Measurements from ENCODE around the gene ITGA6.
A peak's percentile ranks its signal among the peaks of the same experiment; 100 is the strongest.

Gene ITGA6

DNA sequence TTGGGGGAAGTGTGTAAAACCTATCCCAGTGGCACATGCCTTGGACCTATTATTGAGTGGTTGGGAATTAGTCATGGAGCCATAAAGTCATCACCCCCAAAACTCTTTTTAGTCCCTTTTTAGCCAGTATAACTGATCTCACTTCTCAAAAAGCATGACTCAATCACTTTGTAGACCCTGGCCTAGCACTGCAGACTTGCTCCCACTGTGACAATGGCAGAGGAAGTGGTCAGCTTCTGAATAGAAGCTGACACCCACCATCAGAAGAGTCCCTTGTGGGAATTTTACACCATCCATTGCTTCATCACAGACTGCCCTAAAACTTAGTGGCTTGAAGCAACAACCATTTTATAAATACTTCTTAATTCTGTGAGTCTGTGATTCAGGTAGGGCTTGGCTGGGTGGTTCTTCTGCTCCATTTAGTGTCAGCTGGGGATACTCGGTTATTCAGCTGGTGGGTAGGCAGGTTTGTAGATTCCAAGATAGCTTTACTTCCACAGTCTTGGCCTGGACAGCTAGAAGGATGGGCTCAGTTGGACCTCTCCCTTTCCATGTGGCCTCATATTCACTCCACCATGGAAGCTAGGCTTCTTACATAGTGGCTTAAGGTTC lies 10.8 kb upstream of the ITGA6 start:
- no peak for DNase-seq (ENCODE audit: low spot score)

DNA sequence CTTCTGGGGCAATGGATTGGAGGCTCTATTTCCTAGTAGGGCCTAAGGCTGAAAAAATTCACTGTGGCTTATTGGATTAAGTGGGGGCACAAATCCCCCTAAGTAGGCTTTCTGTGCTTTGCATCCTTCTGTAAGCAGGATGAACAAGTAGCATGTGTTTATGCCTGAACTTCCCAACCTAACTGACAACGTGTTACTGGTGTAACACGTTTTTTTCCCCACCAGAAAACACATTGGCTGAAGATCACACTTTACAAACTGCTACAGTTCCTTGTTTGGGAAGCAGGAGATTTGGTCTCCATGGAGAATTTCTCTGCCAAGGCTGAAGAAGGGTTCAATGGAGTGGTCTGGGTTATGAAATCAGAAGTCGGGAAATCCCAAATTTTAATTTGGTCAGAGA lies 7.2 kb upstream of the ITGA6 start:
- DNase-seq (ENCODE audit: low spot score): no peak

DNA sequence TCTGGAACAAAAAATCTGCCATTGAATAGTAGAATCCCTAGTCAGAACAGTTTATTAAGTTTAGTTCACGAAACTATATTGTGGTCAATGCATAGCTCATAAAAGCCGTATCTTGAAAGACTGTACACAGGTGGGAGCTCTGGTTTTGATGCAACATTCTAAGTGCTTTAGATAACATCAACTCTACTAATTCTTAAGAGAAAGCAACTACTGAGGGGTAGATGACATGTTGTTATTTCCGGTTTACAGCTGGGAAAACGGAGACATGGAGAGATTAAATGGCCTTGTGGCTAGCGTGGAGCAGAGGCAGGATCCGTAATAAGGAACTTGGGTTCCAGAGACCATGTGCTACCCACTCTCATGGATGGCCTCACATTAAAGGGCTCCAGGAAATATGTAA lies 4.2 kb upstream of the ITGA6 start:
- DNase-seq (ENCODE audit: low spot score): no peak

DNA sequence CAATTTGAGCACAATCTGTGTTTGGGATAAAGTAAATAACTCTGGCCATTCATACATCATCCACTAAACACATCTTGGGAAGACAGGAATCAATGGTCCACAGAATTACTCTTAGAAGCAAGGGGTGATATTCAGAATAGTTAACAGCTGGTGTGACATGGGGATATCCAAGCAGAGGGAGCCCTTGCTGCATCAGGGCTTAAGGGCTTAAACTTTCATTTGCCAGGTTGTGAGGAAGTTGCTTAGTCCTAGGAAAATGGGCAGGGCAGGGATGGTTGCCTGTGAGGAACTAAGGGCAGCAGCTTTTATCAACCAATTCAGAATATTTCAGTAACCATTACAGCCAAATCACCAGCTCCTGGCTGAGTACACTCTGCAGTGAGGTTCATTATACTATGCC lies 2.0 kb upstream of the ITGA6 start:
- DNase-seq (ENCODE audit: low spot score): no peak

DNA sequence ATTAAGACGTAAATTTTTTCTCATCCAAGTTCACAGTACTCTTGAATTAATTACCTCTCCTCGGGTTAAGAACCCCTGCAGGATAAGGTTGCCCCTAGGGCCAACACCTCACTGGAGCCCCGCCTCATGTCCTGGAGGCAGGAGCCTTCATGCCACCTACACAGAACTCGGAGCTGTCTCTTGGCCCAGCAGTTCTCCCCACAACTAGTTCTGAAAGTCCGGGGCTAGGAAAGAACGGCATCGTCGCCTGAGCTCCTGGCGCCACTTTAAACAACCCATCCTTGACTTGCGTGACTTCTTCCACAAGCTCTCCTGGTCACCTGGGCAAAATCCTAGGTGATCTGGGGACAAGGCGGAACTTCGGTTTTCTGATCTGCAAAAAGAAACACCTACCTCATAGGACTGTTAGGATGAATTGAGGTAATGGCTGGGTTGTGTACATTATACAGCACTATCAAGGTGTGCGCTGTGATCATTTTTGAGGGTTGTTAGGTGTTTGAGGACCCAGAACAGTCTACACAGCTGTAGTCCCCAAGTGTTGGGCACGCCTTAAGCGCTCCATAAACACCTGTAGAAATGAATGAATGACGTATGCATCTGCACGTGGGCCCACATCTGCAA lies 641 bp upstream of the ITGA6 start:
- DNase-seq (ENCODE audit: low spot score): no peak

DNA sequence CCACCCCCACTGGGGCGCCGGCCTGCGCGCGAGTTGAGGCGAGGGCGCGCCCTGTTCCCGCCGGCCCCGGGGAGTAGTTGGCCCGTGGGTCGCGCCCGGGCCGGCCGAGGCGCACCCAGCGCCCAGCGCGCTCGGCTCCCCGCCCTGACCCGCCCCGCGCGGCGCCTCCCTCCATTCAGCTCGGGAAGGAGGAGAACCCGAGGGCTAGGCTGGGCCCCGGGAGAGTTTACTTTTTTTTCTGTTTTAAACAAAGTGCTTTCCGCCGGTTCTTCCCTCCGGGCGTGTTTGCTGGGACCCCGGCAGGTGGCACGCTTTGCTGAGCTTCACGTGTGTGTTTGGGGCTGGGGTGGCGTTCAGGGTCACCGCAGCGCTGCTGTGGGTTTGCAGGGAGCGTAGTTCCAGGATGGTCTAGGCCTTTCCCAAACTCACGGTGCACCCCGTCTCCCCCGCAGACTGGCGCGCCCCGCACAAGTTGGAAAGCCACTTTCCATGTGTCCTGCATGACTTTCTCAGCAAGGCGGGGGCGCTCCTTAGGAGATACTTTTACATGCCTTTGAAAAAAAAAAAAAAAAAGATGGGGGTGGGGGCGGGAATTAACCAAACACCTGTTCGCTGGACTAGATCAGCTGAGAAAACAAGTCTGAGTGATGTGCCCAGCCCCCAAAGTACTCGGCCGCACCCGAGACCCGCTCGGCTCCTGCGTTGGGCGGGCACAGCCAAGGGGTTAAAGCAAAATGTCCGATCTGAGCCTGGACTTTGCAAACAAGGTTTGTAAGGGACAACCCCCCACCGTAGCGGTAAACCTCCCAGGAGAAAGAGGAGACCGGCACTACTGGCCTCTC lies 825 bp downstream of the ITGA6 start:
- DNase-seq (ENCODE audit: low spot score): peak; percentile 53

DNA sequence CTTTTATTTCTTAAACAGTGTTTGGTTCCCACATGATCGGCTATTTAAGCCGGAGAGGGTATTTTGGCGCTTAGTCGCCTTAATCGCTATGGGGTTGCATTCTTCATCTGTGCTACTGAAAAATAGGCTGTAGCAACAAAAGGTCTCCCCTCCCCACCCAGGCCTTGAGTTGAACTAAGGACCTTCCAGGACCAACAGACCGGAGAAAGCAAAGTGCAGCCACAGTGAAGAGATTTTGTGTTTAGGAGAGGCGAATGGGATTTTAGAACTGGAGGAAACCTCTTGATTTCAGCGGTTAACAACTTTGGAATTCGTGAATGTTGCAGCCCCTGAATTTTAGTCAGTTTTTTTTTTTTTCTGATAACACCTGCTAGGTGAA lies 1.4 kb downstream of the ITGA6 start:
- no peak for DNase-seq (ENCODE audit: low spot score)

DNA sequence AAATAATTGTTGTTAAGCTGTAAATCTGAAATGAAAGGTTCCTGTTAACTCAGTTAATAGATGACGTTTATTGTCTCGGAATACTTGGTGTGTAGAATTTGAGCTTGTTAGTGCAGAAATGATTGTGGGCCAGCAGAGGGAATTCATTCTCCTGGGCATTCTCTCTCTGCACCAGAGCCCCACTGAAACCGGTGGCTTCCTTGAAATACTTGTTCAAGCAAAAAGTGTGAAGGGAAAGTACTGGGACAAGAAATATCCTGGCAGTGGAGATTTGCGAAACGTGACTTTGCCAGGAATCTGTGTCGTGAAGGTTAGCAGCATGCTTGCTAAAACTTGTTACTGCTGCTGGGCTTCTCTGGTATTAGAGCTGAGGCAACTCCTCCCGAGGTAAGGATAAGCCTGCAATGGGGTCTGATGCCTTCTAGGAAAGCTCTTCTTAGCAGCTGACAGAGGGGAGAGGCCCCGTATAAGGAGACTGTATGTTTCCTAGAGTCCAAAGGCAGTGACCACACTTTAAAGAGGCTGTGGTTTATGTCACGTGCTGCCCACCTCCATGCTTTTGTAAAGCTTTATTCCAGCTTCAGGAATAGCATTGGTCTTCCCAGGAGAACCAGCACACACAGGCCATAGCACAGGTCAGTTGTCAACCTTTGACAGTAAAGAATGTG lies 2.0 kb downstream of the ITGA6 start:
- DNase-seq (ENCODE audit: low spot score): no peak

DNA sequence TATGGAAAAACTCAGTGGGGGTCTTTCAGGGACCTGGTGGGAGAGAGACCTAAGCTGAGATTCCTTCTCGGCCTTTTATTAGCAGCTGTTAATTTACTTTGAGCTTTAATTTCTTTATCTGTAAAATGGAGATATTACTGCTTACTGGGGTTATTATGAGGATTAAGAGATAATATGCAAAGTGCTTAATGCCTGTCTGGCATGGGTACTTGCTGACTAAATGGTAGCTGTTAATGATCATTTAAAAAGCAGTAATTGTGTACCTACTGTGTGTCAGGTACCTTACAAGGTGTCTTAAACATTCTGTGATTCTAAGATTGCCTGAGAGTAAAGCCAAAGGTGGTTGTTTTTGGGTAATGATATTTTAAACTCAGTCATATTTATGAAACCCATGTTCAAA lies 2.6 kb downstream of the ITGA6 start:
- no peak for DNase-seq (ENCODE audit: low spot score)

DNA sequence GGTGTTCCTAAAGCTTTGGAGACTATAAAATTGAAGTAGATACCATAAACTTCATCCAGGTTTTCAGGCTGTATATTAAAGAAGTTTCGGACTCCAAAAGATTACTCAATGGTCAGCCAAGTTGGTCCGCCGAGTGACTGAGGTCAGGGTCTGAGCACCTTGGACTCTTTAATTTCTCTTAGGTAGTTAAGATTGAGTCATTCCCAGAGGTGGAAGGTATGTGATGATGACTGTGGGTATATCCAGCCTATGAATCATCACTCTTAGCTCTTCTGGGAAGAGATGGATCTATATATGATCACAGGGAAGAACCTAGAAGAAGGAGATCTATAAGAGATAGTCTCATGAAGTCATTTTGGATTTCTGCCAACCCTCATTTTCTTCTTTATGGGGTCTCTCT lies 3.3 kb downstream of the ITGA6 start:
- DNase-seq (ENCODE audit: low spot score): no peak

DNA sequence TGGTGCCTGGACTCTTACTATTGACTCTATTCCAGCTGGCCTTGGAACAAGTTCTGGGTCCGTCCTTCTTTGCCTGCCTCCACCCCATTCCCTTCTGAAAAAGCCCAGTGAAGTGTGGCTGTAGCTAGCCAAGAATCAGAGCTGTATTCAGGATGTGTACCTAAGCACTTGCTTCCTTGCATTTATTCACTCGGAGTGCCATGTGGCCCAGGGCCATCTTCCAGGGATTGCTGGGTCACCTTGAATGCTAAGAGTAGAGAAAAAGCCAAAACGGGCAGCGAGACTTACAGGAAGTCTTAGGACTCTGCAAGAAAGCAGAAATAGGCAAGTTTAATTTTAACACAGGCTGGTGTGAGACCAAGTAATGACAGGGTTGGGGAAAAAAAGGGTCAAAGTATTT lies 4.1 kb downstream of the ITGA6 start:
- no peak for DNase-seq (ENCODE audit: low spot score)

DNA sequence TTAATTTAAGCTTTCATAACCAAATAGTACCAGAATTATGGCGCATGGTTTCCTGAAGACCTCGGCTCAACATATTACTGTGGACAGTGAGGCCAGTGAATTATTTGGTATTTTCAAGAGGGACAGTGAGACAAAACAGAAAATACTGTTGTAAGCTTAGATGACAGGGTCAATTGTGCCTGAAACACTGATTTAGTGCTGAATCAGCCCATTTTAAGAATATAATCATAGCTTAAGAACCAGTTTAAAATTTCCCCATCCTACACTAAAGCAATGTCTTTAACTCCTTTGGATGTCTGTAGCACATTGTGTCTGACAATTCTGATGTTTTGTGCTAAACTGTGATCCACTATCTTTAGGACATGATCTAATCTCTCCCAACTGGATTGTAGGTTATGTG lies 4.6 kb downstream of the ITGA6 start:
- no peak for DNase-seq (ENCODE audit: low spot score)

DNA sequence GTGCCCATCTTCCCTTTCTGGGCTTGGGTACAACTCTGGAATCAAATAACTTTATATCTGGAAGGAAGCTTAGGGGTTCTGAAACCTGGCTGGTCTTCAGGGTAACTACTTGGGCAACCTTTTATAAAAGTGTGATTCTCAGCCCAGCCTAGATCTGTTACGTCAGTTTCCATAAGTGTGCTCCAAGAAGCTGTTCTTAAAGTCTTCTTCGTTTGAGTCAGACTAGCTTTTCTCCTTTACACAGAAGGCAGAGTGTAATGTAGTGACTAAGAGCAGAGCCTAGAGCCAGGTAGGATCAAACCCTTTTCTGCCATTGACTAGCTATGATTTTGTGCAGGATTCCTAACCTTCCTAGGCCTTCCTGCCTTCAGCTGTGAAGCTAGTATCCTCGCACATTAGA lies 5.8 kb downstream of the ITGA6 start:
- DNase-seq (ENCODE audit: low spot score): no peak

DNA sequence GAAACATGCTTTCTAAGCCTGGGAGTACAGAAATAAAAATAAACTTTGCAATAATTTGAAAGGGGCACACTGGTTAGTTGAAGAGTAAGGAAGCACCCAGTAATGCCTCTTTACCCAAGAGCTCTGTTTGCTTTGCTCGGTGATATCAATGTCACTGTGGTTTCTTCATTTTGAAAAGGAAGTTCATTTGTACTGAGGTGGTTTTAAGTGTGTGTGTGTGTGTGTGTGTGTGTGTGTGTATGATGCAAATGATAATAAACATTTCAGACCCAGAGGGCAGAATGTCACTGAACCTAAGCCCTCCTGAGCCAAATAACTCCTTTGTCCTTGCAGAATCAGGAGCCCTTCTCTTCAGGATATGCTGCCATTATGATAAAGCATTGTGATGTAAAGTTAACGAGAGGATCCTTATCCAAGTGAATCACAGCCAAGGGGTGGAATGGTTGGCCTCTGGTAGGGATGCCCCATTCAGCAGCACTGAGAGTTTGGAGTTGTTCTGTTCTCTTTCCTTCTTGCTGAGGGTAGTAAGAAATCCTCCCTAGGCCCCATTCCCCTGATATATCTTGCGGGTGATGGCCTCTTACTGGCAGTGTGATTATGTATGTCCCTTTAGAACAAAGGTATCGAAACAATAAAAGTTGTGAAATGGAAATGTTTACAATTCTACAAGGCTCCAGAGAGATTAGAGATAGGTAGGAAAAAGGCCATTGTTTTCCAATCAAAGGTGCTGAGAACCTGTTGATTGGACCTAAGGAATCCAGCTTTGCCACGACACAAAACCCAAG lies 7.6 kb downstream of the ITGA6 start:
- peak; percentile 34 for DNase-seq (ENCODE audit: low spot score)

DNA sequence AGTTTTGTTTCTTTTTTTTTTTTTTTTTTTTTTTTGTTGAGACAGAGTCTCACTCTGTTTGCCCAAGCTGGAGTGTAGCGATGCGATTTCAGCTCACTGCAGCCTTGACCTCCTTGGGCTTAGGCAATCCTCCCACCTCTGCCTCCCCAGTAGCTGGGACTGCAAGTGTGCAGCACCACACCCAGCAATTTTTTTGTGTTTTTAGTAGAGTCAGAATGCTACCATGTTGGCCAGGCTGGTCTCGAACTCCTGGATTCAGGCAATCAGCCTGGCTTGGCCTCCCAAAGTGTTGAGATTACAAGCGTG lies 8.2 kb downstream of the ITGA6 start:
- no peak for DNase-seq (ENCODE audit: low spot score)

DNA sequence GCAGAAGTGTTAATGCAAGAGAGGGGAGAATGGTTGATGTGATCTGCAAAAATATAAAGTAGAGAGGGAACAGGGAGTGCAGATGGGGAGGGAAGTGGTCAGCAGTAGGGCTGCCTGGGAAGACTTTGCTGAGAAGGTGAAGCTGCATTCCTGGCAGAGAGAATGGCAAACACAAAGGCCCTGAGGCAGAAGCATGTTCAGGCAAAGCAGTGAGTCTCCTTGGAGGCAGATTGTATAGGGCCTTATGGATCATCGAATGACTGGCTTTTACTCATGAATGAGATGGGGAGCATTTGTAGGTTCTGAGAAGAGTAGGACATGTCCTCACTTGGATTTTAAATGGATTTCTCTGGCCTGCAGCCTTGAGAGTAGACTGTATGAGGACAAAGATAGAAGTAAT lies 9.5 kb downstream of the ITGA6 start:
- no peak for DNase-seq (ENCODE audit: low spot score)

DNA sequence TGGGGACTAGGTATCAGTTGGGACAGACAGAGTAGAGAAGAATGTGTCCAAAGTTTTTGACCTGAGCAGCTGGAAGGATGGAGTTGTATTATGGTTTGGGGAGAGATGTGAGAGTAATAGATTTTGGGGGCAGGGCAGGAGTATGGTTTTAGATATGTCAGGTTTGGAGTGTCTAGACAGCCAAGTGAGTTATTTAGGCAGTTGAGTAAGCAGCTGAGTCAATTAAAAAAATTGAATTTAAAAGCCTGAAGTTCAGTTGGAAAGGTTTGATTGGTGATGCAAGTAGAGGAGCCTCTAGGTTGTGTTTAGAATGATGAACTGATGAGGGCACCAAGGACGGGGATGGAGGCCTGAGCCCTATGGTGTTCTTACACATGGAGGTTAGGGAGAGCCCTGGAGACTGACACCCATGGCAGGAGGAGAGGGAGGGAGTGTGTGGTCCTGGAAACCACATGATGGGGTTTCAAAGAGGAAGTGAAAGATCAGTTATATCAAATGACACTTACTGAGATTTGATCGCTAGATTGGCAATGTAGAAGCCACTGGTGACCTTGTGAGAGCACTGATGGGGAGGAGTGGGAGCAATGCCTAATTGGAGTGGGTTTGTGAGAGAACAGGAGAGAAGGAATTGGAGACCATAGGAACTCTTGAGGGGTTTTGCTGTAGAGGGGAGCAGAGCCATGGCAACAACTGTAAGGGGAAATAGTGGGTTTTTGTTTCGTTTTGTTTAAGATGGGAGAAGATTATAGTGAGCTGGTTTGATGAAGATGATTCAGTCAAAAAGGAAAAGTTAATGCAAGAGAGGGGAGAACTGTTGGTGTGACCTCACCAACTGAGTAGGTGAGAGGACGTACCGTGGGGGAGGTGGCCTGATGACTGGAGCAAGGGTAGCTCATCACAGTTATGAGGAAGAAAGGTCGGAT lies 10.3 kb downstream of the ITGA6 start:
- DNase-seq (ENCODE audit: low spot score): no peak

DNA sequence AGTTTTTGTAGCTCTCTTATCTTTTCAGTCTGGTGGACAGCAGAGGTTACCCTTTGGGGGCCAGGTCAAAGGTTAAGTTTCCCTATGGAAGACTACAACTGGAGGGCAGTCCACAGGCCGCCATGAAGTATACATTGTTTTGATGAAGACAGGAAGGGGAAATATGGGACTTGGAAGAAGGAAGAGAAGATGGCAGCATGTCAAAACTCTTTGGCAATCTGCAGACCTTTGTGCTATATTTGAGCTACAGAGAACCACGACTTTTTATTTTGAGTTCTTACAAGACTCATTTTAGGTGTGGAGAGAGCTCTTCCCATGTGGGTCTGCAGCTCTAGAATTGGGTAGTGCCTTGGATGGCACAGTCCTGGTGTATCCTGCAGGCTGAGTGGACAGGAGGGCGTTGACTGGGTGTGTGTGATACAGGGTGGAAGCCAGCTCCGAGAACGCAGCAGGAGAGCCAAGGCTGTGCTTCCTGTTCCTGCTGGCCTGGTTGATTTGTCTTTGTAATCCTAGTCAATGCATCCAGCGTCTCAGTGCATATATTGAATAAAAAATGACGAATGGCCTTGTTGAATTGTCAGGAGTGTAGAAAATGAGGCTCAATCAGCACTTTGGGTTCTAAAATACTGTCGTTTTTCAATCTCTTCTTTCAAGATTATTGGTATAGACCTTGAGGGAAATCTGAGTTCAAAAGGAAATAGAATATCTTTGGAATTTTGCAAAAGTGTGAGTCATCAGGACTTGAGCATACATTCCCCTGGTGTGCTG lies 11.5 kb downstream of the ITGA6 start:
- peak; percentile 44 for DNase-seq (ENCODE audit: low spot score)

DNA sequence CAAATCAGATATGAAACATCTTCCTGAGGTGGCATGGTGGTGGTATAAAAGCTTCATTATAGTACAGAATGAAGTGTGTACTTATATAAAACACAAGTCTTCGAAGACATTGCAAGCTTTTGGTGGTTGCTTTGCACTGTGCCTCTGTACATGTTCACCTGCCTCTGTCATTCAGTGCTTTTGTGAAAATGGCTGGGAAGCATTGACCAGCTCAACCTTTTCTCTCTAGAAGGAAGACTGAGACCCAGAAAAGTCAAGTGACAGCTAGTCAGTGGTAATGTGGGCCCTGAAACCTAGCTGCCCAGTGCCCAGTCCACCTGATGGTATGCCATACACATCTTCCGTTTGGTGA lies 12.1 kb downstream of the ITGA6 start:
- no peak for DNase-seq (ENCODE audit: low spot score)

DNA sequence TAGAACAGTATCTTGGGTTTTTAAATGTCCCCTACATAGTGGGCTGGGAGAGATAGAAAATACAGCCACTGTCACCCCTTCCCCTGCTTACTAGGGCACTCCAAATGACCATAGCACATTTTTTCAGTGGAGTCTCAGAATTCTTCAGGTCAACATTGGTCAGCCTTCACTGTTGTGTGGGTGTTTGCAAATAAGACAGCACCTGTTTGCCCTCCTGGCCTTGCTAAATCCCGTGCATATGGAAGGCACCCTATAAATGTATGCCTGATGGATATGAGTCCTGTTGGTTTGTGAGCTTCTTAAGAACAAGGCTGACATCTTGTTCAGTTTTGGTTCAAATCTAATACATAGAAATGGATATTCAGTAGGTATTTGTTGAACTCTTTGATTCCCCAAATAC lies 12.5 kb downstream of the ITGA6 start:
- DNase-seq (ENCODE audit: low spot score): no peak

DNA sequence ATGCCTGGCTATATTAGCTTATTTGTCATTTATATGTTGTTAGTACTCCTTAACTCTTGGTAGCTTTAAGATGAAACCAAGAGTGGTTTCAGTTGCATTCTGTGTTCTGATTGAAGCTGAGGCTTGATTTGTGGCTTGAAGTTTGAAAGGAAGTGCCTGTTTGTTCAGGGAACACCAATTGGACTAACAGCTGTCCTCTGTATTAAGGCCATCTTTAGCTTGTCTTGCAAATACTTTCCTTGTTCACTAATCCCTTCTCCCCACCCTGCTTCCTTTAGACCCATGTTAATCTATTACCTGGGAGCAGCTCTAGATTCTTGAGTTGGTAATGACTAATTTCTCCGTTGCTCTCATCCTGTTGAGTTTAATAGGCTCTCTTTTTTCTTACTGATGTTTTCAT lies 13.4 kb downstream of the ITGA6 start:
- no peak for DNase-seq (ENCODE audit: low spot score)
